Measurements from ENCODE around the gene PAX5. TPM values are rescaled to one million over a fixed set of nuclear protein-coding genes. Genes with fewer than 3 reads are reported as not detected.

PAX5 gene
- total RNA-seq, 1 donor from 2014 or later, result 0.25 TPM

DNA sequence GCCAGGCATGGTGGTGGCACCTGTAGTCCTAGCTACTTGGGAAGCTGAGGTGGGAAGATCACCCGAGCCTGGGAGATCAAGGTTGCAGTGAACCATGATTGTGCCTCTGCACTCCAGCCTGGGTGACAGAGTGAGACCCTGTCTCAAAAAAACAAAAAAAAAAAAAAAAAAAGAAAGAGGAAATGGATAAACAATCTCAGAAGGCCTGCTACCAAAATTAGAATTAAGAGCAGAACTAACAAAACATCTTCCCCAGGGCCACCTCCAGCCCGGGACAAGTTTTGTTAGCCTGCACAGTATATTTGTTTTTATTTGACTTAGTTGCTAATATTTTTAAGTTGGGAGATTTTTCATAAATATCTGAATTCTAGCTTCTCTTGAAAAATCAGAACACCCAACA lies 23.1 kb downstream of the PAX5 start:
- intact Hi-C loops (cut with DNase I), result no loop called here
- Histone ChIP-seq H3K4me1 (no peaks in the 10 kb centered on the region), H3K9me3 (no peaks in the 10 kb centered on the region), H3K4me3 (no peak overlapping the region), H3K36me3 (no peaks in the 10 kb centered on the region), H3K27ac (no peak overlapping the region), H3K27me3 (no peaks in the 10 kb centered on the region)
- TF ChIP-seq, protein P1, sequence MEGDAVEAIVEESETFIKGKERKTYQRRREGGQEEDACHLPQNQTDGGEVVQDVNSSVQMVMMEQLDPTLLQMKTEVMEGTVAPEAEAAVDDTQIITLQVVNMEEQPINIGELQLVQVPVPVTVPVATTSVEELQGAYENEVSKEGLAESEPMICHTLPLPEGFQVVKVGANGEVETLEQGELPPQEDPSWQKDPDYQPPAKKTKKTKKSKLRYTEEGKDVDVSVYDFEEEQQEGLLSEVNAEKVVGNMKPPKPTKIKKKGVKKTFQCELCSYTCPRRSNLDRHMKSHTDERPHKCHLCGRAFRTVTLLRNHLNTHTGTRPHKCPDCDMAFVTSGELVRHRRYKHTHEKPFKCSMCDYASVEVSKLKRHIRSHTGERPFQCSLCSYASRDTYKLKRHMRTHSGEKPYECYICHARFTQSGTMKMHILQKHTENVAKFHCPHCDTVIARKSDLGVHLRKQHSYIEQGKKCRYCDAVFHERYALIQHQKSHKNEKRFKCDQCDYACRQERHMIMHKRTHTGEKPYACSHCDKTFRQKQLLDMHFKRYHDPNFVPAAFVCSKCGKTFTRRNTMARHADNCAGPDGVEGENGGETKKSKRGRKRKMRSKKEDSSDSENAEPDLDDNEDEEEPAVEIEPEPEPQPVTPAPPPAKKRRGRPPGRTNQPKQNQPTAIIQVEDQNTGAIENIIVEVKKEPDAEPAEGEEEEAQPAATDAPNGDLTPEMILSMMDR (IDR thresholded peaks at IDR 0.05), result no peak
- TF ChIP-seq POLR2A (IDR thresholded peaks at IDR 0.05), result no peak
- no peak for TF ChIP-seq POLR2AphosphoS5 (IDR thresholded peaks at IDR 0.05; ENCODE audit: insufficient read depth in 1 of 2, low read depth in 1 of 2)
- no peak for DNase-seq (ENCODE audit: extremely low spot score in 2 of 2)

DNA sequence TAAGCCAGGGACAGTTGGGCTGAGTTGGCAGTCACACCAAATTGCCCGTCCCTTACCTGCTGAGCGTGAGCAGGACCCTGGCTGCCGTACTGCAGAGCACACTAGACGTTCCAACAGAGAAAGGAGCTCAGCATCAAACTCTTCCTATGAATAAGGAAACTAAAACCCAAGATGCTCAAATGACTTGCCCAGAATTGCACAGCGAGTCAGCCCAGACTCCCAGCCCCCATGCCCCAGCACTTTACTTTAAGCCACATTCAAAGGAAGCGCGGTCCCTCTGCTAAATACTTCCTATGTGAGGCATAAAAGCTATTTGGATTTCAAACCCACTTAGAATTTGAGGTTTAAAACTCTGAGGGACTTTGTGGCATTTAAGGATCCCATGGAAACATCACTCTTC lies 23.9 kb downstream of the PAX5 start:
- intact Hi-C loops (cut with DNase I), result no loop called here
- TF ChIP-seq POLR2AphosphoS5 (IDR thresholded peaks at IDR 0.05; ENCODE audit: insufficient read depth in 1 of 2, low read depth in 1 of 2), result no peak
- no peak for TF ChIP-seq POLR2A (IDR thresholded peaks at IDR 0.05)
- TF ChIP-seq, protein P1 (IDR thresholded peaks at IDR 0.05), result no peak

DNA sequence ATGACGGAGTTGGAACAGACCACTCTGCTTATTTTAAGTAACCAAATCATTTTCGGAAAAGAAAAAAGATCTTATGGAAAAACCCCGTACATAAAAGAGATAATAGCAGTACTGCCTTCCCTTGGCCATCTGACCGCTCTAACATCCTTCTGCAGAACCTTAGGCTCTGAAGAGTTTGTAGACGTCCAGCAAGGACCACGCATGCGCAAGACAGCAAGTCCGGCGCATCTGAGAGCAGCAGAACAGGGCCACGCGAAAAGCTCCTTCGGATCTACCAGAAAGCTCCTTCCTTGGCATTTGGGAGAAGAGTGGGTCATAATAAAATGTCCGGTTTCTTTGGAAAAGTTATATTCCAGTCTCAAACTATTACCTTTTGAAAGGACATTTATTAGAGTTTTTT lies 26.8 kb downstream of the PAX5 start:
- no peak for DNase-seq (ENCODE audit: extremely low spot score in 2 of 2)
- no peaks in the 10 kb centered on the region for H3K36me3 ChIP-seq
- H3K9me3 ChIP-seq, result no peaks in the 10 kb centered on the region
- no peak overlapping the region for H3K4me3 ChIP-seq
- H3K27ac ChIP-seq, result no peak overlapping the region
- TF ChIP-seq, protein P1 (IDR thresholded peaks at IDR 0.05), result no peak
- no peak for TF ChIP-seq POLR2AphosphoS5 (IDR thresholded peaks at IDR 0.05; ENCODE audit: insufficient read depth in 1 of 2, low read depth in 1 of 2)
- TF ChIP-seq POLR2A (IDR thresholded peaks at IDR 0.05), result no peak
- no peaks in the 10 kb centered on the region for H3K4me1 ChIP-seq
- H3K27me3 ChIP-seq, result no peaks in the 10 kb centered on the region
- intact Hi-C loops (cut with DNase I), result no loop called here

More for the DNA sequence above, 23.9 kb downstream of the PAX5 start:
- Histone ChIP-seq H3K36me3 (no peaks in the 10 kb centered on the region), H3K9me3 (no peaks in the 10 kb centered on the region), H3K4me3 (no peak overlapping the region), H3K27me3 (no peaks in the 10 kb centered on the region), H3K4me1 (no peaks in the 10 kb centered on the region), H3K27ac (no peak overlapping the region)
- DNase-seq (ENCODE audit: extremely low spot score in 2 of 2), result no peak

DNA sequence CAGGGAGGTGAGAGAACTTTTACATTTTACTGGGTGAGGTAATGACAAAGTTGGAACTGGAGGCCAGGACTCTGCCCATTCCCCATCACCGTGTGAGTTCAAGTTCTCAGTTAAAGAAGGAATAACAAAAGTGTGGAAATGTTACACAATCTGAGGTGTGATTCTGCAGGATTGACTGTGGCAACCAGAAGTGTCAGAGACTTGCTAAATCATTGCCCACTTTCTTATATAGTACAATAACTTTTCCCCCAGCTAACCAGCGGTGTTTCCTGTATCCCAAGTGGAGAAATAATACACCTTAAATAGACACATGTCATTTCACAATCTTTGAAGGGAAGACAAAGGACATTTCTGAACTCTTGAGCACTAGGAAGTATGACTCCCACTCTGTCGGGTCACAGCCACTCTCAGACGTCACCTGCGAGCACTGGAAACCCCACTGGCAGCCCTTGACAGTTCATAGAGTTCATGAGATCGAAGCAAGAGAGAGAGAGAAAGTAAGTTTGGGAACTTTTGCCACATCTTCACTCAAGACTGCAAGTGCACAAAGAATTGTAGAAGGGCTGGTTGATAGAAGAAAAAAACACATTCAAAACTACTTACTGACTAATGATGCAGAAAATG lies 28.4 kb downstream of the PAX5 start:
- H3K9me3 ChIP-seq, result no peaks in the 10 kb centered on the region
- no peak for DNase-seq (ENCODE audit: extremely low spot score in 2 of 2)
- TF ChIP-seq POLR2A (IDR thresholded peaks at IDR 0.05), result no peak
- TF ChIP-seq, protein P1 (IDR thresholded peaks at IDR 0.05), result no peak
- TF ChIP-seq POLR2AphosphoS5 (IDR thresholded peaks at IDR 0.05; ENCODE audit: insufficient read depth in 1 of 2, low read depth in 1 of 2), result no peak
- intact Hi-C loops (cut with DNase I), result no loop called here
- H3K4me3 ChIP-seq, result no peak overlapping the region
- H3K27ac ChIP-seq, result no peak overlapping the region
- H3K27me3 ChIP-seq, result no peaks in the 10 kb centered on the region
- no peaks in the 10 kb centered on the region for H3K4me1 ChIP-seq
- no peaks in the 10 kb centered on the region for H3K36me3 ChIP-seq

DNA sequence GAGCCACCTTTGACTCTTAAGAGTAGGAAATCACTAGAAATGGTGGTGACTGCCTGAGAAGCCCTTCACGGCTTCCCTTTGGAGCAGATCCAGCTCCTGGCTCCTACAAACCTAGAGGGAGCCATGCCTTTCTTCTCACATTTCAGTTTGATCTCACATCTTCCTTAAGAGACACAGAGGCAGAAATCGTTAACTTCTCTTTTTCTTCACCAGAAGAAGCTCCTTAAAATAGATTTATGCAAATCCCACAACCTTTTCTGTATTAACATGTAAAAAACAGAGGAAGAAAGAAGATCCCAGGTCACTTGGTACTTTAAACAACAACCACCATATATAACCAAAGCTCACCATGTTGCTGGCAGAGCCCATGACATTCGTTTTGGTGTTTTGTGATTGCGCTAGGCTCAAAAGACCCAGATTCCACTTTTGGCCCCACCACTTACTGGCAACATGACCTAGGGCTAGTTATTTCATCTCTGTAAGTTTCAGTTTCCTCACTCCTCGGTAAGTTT lies 29.6 kb downstream of the PAX5 start:
- Histone ChIP-seq H3K27ac (no peak overlapping the region), H3K9me3 (no peaks in the 10 kb centered on the region), H3K4me1 (no peaks in the 10 kb centered on the region), H3K4me3 (no peak overlapping the region), H3K27me3 (no peaks in the 10 kb centered on the region), H3K36me3 (no peaks in the 10 kb centered on the region)
- intact Hi-C loops (cut with DNase I), result no loop called here
- no peak for DNase-seq (ENCODE audit: extremely low spot score in 2 of 2)
- TF ChIP-seq, protein P1 (IDR thresholded peaks at IDR 0.05), result no peak
- TF ChIP-seq POLR2AphosphoS5 (IDR thresholded peaks at IDR 0.05; ENCODE audit: insufficient read depth in 1 of 2, low read depth in 1 of 2), result no peak
- no peak for TF ChIP-seq POLR2A (IDR thresholded peaks at IDR 0.05)
